Rectal smooth muscle tissue (tissue), 1 donor: ENCODE results near the gene SHC2.

Source experiments
- H3K27ac ChIP-seq: one replicate; pipeline ENCODE4 v1.7.0; 2013; ENCODE audit warnings: low read depth, low read length, inconsistent platforms
- H3K27me3 ChIP-seq: one replicate; pipeline ENCODE4 v1.7.0; 2013; ENCODE audit warnings: low read length; ENCODE audit not compliant: control insufficient read depth, insufficient read depth
- H3K36me3 ChIP-seq: one replicate; pipeline ENCODE4 v1.7.0; 2013; ENCODE audit warnings: low read length; ENCODE audit not compliant: control insufficient read depth, insufficient read depth
- H3K4me1 ChIP-seq: one replicate; pipeline ENCODE4 v1.7.0; 2013; ENCODE audit warnings: low read length; ENCODE audit not compliant: control insufficient read depth, insufficient read depth
- H3K4me3 ChIP-seq: one replicate; pipeline ENCODE4 v1.7.0; 2013; ENCODE audit warnings: low read length
- H3K9ac ChIP-seq: one replicate; pipeline ENCODE4 v1.7.0; 2013; ENCODE audit warnings: low read length

SHC2 gene

DNA sequence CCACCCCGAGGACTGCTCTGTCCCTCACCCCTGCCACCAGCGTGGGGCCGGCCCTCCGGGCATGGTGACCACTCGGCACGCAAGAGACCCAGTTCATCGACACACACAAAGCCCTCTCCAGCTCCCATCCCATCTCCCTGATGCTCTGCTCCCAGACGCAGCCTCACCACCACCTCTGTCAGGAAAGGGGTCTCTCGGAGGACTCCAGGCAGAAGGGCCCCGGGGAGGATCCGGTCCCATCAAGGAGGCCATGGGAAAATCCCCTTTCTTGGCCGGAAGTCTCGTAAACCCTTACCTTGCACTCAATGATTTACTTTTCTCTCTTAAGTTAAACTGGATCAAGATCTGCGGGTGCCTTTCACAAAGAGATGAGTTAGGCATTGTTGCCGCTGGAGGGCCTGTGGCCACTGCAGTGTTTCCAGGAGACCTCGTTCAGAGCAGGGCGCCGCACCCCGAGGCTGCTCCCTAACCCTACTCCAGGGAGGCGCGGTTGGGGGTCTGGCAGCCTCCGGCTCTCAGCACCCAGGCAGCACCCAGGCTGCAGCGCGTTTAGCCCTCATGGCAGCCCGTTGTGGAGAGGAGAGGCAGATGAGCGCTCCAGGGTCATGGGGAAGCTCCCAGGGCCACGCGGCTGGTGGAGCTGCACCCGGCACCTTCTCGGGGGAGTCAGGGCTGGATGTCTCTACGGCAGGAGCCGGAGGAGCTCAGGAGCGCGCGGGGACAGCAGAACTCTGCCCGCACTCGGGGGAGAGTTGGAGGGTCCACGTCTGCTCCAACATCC, 82.8 kb downstream of the SHC2 start:
- Histone ChIP-seq H3K4me3 (no peak overlapping the region), H3K4me1 (no peaks in the 10 kb centered on the region), H3K27me3 (peaks cover 9% of the 10 kb centered on the region), H3K9ac (no peak overlapping the region), H3K36me3 (no peaks in the 10 kb centered on the region), H3K27ac (no peak overlapping the region)

- H3K4me1 ChIP-seq, result no peaks in the 10 kb centered on the region
- no peaks in the 10 kb centered on the region for H3K36me3 ChIP-seq
- H3K9ac ChIP-seq, result no peak overlapping the region
- no peak overlapping the region for H3K4me3 ChIP-seq
- peaks cover 9% of the 10 kb centered on the region for H3K27me3 ChIP-seq
- no peak overlapping the region for H3K27ac ChIP-seq
Measured at GRCh38 chr19:376111-376470, 84.7 kb downstream of the SHC2 start.

- Histone ChIP-seq H3K36me3 (no peaks in the 10 kb centered on the region), H3K27ac (no peak overlapping the region), H3K9ac (no peak overlapping the region), H3K4me1 (no peaks in the 10 kb centered on the region), H3K4me3 (no peak overlapping the region), H3K27me3 (peaks cover 9% of the 10 kb centered on the region)
Measured at GRCh38 chr19:375395-376110, 85.3 kb downstream of the SHC2 start.

DNA sequence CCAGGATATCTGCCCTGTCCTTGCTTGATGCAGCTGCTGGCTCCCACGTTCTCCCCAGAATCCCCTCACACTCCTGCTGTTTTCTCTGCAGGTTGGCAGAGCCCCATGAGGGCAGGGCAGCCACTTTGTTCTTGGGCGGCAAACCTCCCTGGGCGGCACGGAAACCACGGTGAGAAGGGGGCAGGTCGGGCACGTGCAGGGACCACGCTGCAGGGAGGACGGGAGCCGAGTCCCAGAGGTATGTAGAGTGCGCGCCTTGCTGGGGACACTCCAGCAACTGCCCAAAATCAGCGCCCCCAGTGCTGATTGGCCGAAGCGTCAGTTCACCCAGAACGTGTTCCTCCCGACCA, 86.0 kb downstream of the SHC2 start:
- Histone ChIP-seq H3K4me3 (no peak overlapping the region), H3K9ac (no peak overlapping the region), H3K4me1 (no peaks in the 10 kb centered on the region), H3K27me3 (peaks cover 9% of the 10 kb centered on the region), H3K36me3 (no peaks in the 10 kb centered on the region), H3K27ac (no peak overlapping the region)

DNA sequence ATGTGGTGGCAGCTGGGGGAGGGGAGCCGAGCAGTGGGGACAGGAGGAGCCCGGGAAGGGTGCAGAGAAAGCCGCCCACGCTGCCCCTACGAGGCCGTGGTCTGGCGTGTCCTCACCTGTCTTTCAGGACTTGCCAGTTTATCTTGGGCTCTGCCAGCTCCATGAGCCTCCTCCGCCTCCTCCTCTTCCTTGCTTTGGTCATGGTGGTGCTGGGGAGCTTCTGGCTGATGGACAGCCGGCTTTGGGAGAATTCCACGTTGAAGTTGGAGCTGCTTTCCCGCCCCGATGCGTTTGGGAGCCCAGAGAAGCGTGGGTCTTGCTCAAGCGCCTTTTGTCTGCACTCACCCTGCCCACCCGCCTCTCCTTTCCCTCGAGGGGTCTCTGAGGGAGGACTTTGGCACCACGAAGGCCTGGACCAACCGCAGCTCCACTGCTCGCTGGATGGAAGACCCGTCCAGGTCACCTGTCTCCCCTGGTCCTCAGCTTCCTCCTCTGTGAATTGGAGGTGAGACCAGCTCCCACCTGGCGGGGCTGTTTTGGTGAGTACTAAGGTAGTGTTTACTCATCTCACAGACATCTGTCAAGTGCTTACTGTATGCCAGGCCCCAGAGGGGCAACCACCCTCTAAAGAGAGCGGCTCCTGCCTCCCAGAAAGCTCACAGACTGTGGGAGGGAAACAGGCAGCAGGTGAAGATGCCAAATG, 86.5 kb downstream of the SHC2 start:
- Histone ChIP-seq H3K4me1 (no peaks in the 10 kb centered on the region), H3K36me3 (no peaks in the 10 kb centered on the region), H3K27ac (no peak overlapping the region), H3K27me3 (peaks cover 10% of the 10 kb centered on the region), H3K9ac (no peak overlapping the region), H3K4me3 (no peak overlapping the region)

GRCh38 chr19:373391-374182, 87.2 kb downstream of the SHC2 start:
- no peak overlapping the region for H3K4me3 ChIP-seq
- no peaks in the 10 kb centered on the region for H3K36me3 ChIP-seq
- H3K27ac ChIP-seq, result no peak overlapping the region
- no peaks in the 10 kb centered on the region for H3K4me1 ChIP-seq
- H3K9ac ChIP-seq, result no peak overlapping the region
- peaks cover 11% of the 10 kb centered on the region for H3K27me3 ChIP-seq

DNA sequence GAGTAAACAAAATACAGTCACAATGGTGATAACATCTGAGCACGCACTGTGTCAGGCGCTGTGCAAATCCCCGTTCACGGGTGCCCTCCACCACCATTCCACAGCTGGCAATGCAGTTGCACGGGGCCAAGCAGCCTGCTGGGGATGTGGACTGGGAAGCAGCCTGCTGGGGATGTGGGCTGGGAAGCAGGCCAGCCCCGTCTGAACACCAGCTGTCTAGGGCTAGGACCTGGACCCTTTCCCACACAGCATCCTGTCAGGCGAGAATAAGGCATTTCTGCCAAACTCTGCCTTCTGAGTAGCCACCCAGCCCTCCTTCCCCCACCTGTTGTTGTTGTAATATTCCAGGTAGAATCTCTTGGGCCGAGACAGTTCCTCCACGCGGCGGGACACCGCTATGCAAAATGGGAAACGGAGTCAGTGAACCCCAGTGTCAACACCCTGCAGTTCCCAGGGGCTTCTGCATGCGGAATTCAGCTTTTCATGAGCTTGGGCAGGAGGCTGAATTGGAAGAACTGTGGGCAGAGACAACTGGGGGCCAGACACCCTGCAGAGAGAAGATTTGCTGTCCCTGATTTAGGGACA, 88.4 kb downstream of the SHC2 start:
- no peaks in the 10 kb centered on the region for H3K4me1 ChIP-seq
- peaks cover 11% of the 10 kb centered on the region for H3K27me3 ChIP-seq
- no peak overlapping the region for H3K9ac ChIP-seq
- H3K4me3 ChIP-seq, result no peak overlapping the region
- no peak overlapping the region for H3K27ac ChIP-seq
- no peaks in the 10 kb centered on the region for H3K36me3 ChIP-seq

GRCh38 chr19:371501-372168, 89.2 kb downstream of the SHC2 start:
- H3K36me3 ChIP-seq, result no peaks in the 10 kb centered on the region
- no peak overlapping the region for H3K4me3 ChIP-seq
- no peak overlapping the region for H3K27ac ChIP-seq
- no peak overlapping the region for H3K9ac ChIP-seq
- H3K4me1 ChIP-seq, result no peaks in the 10 kb centered on the region
- peaks cover 11% of the 10 kb centered on the region for H3K27me3 ChIP-seq

DNA sequence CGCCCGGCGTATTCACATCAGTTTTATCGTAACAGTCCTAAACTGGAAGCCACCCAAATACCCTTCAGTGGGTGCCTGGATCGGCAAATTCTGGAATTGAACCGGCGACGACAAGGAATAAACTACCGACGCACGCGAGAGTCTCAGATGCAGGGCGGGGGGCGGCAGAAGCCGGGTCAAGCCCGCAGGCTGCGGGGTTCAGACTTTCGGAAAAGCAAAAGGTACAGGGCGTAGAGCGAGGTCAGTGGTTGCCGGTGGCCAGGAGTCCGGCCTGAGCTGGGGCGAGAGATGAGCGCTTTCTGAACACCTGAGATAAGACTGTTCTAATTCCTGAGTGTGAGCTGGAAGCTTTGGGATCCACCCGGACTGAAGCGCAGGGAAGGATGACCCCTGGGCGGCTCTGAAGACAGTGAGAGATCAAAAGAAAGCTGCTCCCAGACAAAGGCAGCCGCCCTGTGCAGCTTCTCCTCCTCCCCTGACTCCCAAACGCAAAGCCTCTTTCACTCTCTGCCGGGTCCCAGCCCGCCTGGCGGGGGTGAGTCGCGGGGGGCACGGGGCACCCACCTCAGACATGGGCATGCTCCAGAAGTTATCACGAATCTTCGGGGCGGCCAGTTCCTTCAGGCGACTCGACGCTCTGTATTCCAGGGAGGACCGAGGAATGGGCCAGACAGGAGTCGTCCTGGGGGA, 90.0 kb downstream of the SHC2 start:
- Histone ChIP-seq H3K4me3 (no peak overlapping the region), H3K4me1 (no peaks in the 10 kb centered on the region), H3K9ac (no peak overlapping the region), H3K27ac (no peak overlapping the region), H3K36me3 (no peaks in the 10 kb centered on the region), H3K27me3 (peaks cover 11% of the 10 kb centered on the region)

DNA sequence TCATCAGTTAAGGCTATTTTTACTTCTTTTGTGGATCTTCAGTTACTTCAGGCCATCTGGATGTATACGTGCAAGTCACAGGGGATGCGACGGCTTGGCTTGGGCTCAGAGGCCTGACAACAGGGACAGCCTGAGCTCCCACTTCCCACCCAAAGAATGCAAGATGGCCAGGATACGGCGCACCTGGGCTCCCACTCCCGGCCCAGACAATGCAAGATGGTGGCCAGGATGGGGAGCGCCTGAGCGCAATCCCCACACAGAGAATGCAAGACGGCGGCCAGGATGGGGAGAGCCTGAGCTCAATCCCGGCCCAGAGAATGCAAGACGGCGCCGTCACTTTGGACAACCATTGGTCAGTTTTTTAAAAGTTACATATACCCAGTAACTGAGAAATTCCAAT, 91.0 kb downstream of the SHC2 start:
- Histone ChIP-seq H3K9ac (no peak overlapping the region), H3K4me3 (no peak overlapping the region), H3K27me3 (peaks cover 11% of the 10 kb centered on the region), H3K27ac (no peak overlapping the region), H3K36me3 (no peaks in the 10 kb centered on the region), H3K4me1 (no peaks in the 10 kb centered on the region)

- peaks cover 7% of the 10 kb centered on the region for H3K27me3 ChIP-seq
- H3K27ac ChIP-seq, result no peak overlapping the region
- no peaks in the 10 kb centered on the region for H3K4me1 ChIP-seq
- H3K36me3 ChIP-seq, result no peaks in the 10 kb centered on the region
- H3K9ac ChIP-seq, result no peak overlapping the region
- no peak overlapping the region for H3K4me3 ChIP-seq
Measured at GRCh38 chr19:369256-369655, 91.6 kb downstream of the SHC2 start.
